Measurements from ENCODE around the gene XRCC4. TPM values are rescaled to one million over a fixed set of nuclear protein-coding genes. Genes with fewer than 3 reads are reported as not detected.

Gene XRCC4
- total RNA-seq, 1 experiment from 2014 or later = 24.6 TPM

GRCh38 chr5:83107692-83108420 is 30.5 kb downstream of the XRCC4 start:
- ATAC-seq = no peak
- no TSS peak for BruUV-seq (replicated peaks)
- intact Hi-C loops (cut with micrococcal nuclease) = no loop called here
- ChIA-PET POLR2A (no interaction called here), CTCF (no interaction called here), RAD21 (ENCODE audit: low non-redundant PET in 1 of 2, low total read pairs in 2 of 2, uncharacterized antibody in 2 of 2, unreplicated experiment in 2 of 2) (no interaction called here)
- Histone ChIP-seq H4K20me1 (ENCODE audit: insufficient read depth) (no peaks in the 10 kb centered on the region), H3K9ac (ENCODE audit: low read length) (no peak overlapping the region), H3K4me1 (ENCODE audit: control insufficient read depth in 1 of 2, insufficient read depth in 2 of 2, low read length in 2 of 2) (no peaks in the 10 kb centered on the region), H3K9me2 (ENCODE audit: insufficient read depth) (no peaks in the 10 kb centered on the region), H3K27me3 (ENCODE audit: insufficient read depth, low read length) (no peaks in the 10 kb centered on the region), H2AFZ (ENCODE audit: low read depth, low read length, poor library complexity, severe bottlenecking) (no peak overlapping the region), H3K36me3 (ENCODE audit: control insufficient read depth in 1 of 2, insufficient read depth in 2 of 2, low read length in 2 of 2) (peaks cover 0 to 5% of the 10 kb centered on the region in 2 experiments; a peak in 2 of 4 replicates), H3K9me3 (ENCODE audit: control insufficient read depth in 1 of 2, insufficient read depth in 1 of 2, low read depth in 1 of 2, low read length in 2 of 2) (no peaks in the 10 kb centered on the region), H3K27ac (ENCODE audit: low read depth, low read length) (no peak overlapping the region), H3K4me3 (replicated peaks in 1 of 2; ENCODE audit: low read depth in 1 of 2, low read length in 2 of 2) (no peak overlapping the region), H3K4me2 (ENCODE audit: low read length) (no peak overlapping the region), H3K79me2 (ENCODE audit: insufficient read depth, low read length) (peaks cover 14% of the 10 kb centered on the region)
- no peak for TF ChIP-seq EZH2 (IDR thresholded peaks at IDR 0.05)
- TF ChIP-seq FOSL1 (IDR thresholded peaks at IDR 0.05; ENCODE audit: low read depth) = no peak
- no peak for DNase-seq (ENCODE audit: low read depth, low spot score)

DNA sequence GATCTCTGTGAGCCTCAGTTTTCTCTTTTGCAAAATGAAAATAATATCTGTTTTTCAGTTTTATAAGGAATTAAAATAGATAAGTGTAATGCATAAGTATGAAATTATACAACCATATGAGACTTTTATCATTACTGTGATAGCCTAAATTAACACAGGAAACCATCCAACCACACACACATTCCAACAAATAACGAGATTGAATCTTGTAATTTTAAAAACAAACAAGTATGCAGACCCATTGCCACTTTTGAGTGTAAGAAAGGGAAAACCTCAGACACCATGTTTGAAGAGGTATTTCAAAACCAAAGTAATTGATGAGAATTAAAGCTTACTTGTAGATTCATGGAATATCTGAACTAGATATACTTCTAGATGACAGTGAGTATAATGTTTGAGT is 32.0 kb downstream of the XRCC4 start:
- no peak for DNase-seq (ENCODE audit: low read depth, low spot score)
- no peak overlapping the region for H3K4me2 ChIP-seq (ENCODE audit: low read length)
- H3K9me2 ChIP-seq (ENCODE audit: insufficient read depth) = no peaks in the 10 kb centered on the region
- no peaks in the 10 kb centered on the region for H3K4me1 ChIP-seq (ENCODE audit: control insufficient read depth in 1 of 2, insufficient read depth in 2 of 2, low read length in 2 of 2)
- no peaks in the 10 kb centered on the region for H4K20me1 ChIP-seq (ENCODE audit: insufficient read depth)
- peaks cover 0 to 6% of the 10 kb centered on the region in 2 experiments; a peak in 2 of 4 replicates for H3K36me3 ChIP-seq (ENCODE audit: control insufficient read depth in 1 of 2, insufficient read depth in 2 of 2, low read length in 2 of 2)
- ChIA-PET CTCF (no interaction called here), RAD21 (ENCODE audit: low non-redundant PET in 1 of 2, low total read pairs in 2 of 2, uncharacterized antibody in 2 of 2, unreplicated experiment in 2 of 2) (no interaction called here), POLR2A (interaction anchor here (1.6 kb wide), 1 partner anchor 32 kb away, joined by 5 read pairs; the partner anchor contains the start of genes TMEM167A and XRCC4)
- no peaks in the 10 kb centered on the region for H3K27me3 ChIP-seq (ENCODE audit: insufficient read depth, low read length)
- H3K79me2 ChIP-seq (ENCODE audit: insufficient read depth, low read length) = peaks cover 4% of the 10 kb centered on the region; the same call in 1 of the 2 replicates
- intact Hi-C loops (cut with micrococcal nuclease) = no loop called here
- H3K9me3 ChIP-seq (ENCODE audit: control insufficient read depth in 1 of 2, insufficient read depth in 1 of 2, low read depth in 1 of 2, low read length in 2 of 2) = no peaks in the 10 kb centered on the region
- no peak overlapping the region for H3K27ac ChIP-seq (ENCODE audit: low read depth, low read length)
- H2AFZ ChIP-seq (ENCODE audit: low read depth, low read length, poor library complexity, severe bottlenecking) = no peak overlapping the region
- H3K4me3 ChIP-seq (replicated peaks in 1 of 2; ENCODE audit: low read depth in 1 of 2, low read length in 2 of 2) = no peak overlapping the region
- ATAC-seq = no peak
- no peak overlapping the region for H3K9ac ChIP-seq (ENCODE audit: low read length)
- no TSS peak for BruUV-seq (replicated peaks)
- no peak for TF ChIP-seq EGR1 (IDR thresholded peaks at IDR 0.05; ENCODE audit: low read depth)
- TF ChIP-seq POLR2A (IDR thresholded peaks at IDR 0.05; ENCODE audit: borderline replicate concordance, extremely low read depth, insufficient read depth, insufficient read length) = no peak
- no peak for TF ChIP-seq CTCF (IDR thresholded peaks at IDR 0.05 in 2 of 3, conservative IDR thresholded peaks at IDR 0.05 in 1 of 3; ENCODE audit: borderline replicate concordance in 1 of 3, insufficient read depth in 1 of 3, low read depth in 2 of 3, low read length in 2 of 3)
- no peak for TF ChIP-seq CEBPB (IDR thresholded peaks at IDR 0.05; ENCODE audit: low read depth)
- no peak for TF ChIP-seq SP1 (IDR thresholded peaks at IDR 0.05; ENCODE audit: low read depth)
- TF ChIP-seq, protein P1, sequence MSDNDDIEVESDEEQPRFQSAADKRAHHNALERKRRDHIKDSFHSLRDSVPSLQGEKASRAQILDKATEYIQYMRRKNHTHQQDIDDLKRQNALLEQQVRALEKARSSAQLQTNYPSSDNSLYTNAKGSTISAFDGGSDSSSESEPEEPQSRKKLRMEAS (IDR thresholded peaks at IDR 0.05) = no peak
- TF ChIP-seq TCF7L2 (IDR thresholded peaks at IDR 0.05; ENCODE audit: borderline replicate concordance, extremely low read depth, insufficient read depth, insufficient read length) = no peak
- no peak for TF ChIP-seq CBX3 (IDR thresholded peaks at IDR 0.05; ENCODE audit: low read depth)
- TF ChIP-seq EZH2 (IDR thresholded peaks at IDR 0.05) = no peak
- no peak for TF ChIP-seq SRF (IDR thresholded peaks at IDR 0.05; ENCODE audit: low read depth)
- TF ChIP-seq REST (IDR thresholded peaks at IDR 0.05; ENCODE audit: low read depth) = no peak
- TF ChIP-seq ELF1 (IDR thresholded peaks at IDR 0.05; ENCODE audit: borderline replicate concordance, low read depth) = no peak
- no peak for TF ChIP-seq JUND (IDR thresholded peaks at IDR 0.05)
- TF ChIP-seq FOSL1 (IDR thresholded peaks at IDR 0.05; ENCODE audit: low read depth) = no peak
- TF ChIP-seq ZFX (IDR thresholded peaks at IDR 0.05) = no peak
- TF ChIP-seq, protein P2, sequence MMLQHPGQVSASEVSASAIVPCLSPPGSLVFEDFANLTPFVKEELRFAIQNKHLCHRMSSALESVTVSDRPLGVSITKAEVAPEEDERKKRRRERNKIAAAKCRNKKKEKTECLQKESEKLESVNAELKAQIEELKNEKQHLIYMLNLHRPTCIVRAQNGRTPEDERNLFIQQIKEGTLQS (IDR thresholded peaks at IDR 0.05) = no peak
